SK-N-SH (cell line): ENCODE results near the gene AHR. TPM values are rescaled to one million over a fixed set of nuclear protein-coding genes. Genes with fewer than 3 reads are reported as not detected.

Experiments
- CTCF ChIA-PET: fragments of 300-600, 350-600 bp; formaldehyde crosslinking; extraction: SDS; loops from one replicate; lab custom pipeline; 2021; lab: Yijun Ruan, JAX
- POLR2A ChIA-PET: fragments of 350-600 bp; sonication (Branson Sonifier 250); formaldehyde crosslinking; extraction: SDS; loops from one replicate; lab custom pipeline; 2020; ENCODE audit warnings: antibody characterized with exemption, inconsistent platforms; lab: Yijun Ruan, JAX
- DNase-seq: peaks from one replicate; pipeline ENCODE4 v3.0.0; 2012
- H2AFZ ChIP-seq: fragments of 200-600 bp; sonication (generic); 2 replicates; pipeline ENCODE4 v1.8.1; 2016; ENCODE audit warnings: antibody characterized with exemption, mild to moderate bottlenecking, low read depth
- H3F3A ChIP-seq: fragments of 200-600 bp; sonication (generic); replicated peaks from 2 replicates; pipeline ENCODE3; 2016; ENCODE audit warnings: antibody characterized with exemption, mild to moderate bottlenecking; ENCODE audit not compliant: insufficient read depth
- H3K27ac ChIP-seq, 2 experiments: fragments of 200-500 bp in 1 of 2; fragments of 200-600 bp in 1 of 2; sonication (Bioruptor generic) in 1 of 2; sonication (generic), shearing (Covaris generic) in 1 of 2; 2 replicates each; pipeline versions ENCODE4 v1.5.1 to v1.6.1; 2014 to 2016; ENCODE audit warnings: low read depth in 2 of 2, inconsistent platforms in 1 of 2, low read length in 1 of 2, mild to moderate bottlenecking in 1 of 2, mixed read lengths in 1 of 2
- H3K27me3 ChIP-seq: fragments of 200-600 bp; sonication (generic), shearing (Covaris generic); 2 replicates; pipeline ENCODE4 v1.6.1; 2016; ENCODE audit warnings: mixed run types; ENCODE audit not compliant: insufficient read depth
- H3K36me3 ChIP-seq, 2 experiments: fragments of 200-500 bp in 1 of 2; fragments of 200-600 bp in 1 of 2; sonication (Bioruptor generic) in 1 of 2; sonication (generic) in 1 of 2; replicated peaks in 1 of 2; 2 replicates each; pipeline versions ENCODE3 to v1.5.1; 2014 to 2016; ENCODE audit warnings: low read length in 1 of 2, mild to moderate bottlenecking in 1 of 2; ENCODE audit not compliant: insufficient read depth in 2 of 2, control insufficient read depth in 1 of 2
- H3K4me1 ChIP-seq, 2 experiments: fragments of 200-500 bp in 1 of 2; fragments of 200-600 bp in 1 of 2; sonication (Bioruptor generic) in 1 of 2; sonication (generic), shearing (Covaris generic) in 1 of 2; 2 replicates each; pipeline versions ENCODE4 v1.5.1 to v1.6.1; 2014 to 2016; ENCODE audit warnings: low read depth in 1 of 2, low read length in 1 of 2, mixed run types in 1 of 2; ENCODE audit not compliant: insufficient read depth in 2 of 2, control insufficient read depth in 1 of 2
- H3K4me2 ChIP-seq: fragments of 200-600 bp; sonication (generic), shearing (Covaris generic); 2 replicates; pipeline ENCODE4 v1.6.1; 2017; ENCODE audit warnings: mixed run types
- H3K4me3 ChIP-seq, 2 experiments: fragments of 200-500 bp in 1 of 2; fragments of 200-600 bp in 1 of 2; sonication (Bioruptor generic) in 1 of 2; sonication (generic), shearing (Covaris generic) in 1 of 2; 2 replicates each; pipeline versions ENCODE4 v1.5.1 to v1.8.1; 2014 to 2016; ENCODE audit warnings: low read depth in 2 of 2, inconsistent platforms in 1 of 2, low read length in 1 of 2, mild to moderate bottlenecking in 1 of 2, mixed read lengths in 1 of 2, moderate library complexity in 1 of 2
- H3K79me2 ChIP-seq: fragments of 200-600 bp; sonication (generic); 2 replicates; pipeline ENCODE4 v1.8.1; 2017; ENCODE audit warnings: mild to moderate bottlenecking; ENCODE audit not compliant: insufficient read depth
- H3K9ac ChIP-seq: fragments of 200-600 bp; sonication (generic); 2 replicates; pipeline ENCODE4 v1.6.1; 2017; ENCODE audit warnings: mixed run types
- H3K9me2 ChIP-seq: fragments of 200-600 bp; sonication (generic); 2 replicates; pipeline ENCODE4 v1.6.1; 2017; ENCODE audit warnings: mixed run types
- H3K9me3 ChIP-seq: fragments of 200-600 bp; sonication (generic); 2 replicates; pipeline ENCODE4 v1.6.1; 2017; ENCODE audit warnings: mixed run types, mild to moderate bottlenecking, moderate library complexity
- H4K20me1 ChIP-seq: fragments of 200-600 bp; sonication (generic); 2 replicates; pipeline ENCODE4 v1.6.1; 2017; ENCODE audit warnings: mild to moderate bottlenecking, mixed run types; ENCODE audit not compliant: insufficient read depth
- CHD2 ChIP-seq: fragments of 150-350 bp; IDR thresholded peaks from 2 replicates; pipeline ENCODE4 v1.6.1; 2018; ENCODE audit warnings: low read length; ENCODE audit not compliant: partially characterized antibody
- FOSL2 ChIP-seq: IDR thresholded peaks from 2 replicates; pipeline ENCODE4 v1.4.0; 2012; ENCODE audit warnings: low read depth, mild to moderate bottlenecking, moderate library complexity, borderline replicate concordance
- FOXJ3 ChIP-seq: sonication (generic); formaldehyde crosslinking; IDR thresholded peaks from 2 replicates; pipeline ENCODE4 v1.5.1; 2020; ENCODE audit warnings: mild to moderate bottlenecking, missing genetic modification reagents
- GATA2 ChIP-seq: sonication (generic); formaldehyde crosslinking; IDR thresholded peaks from 2 replicates; pipeline ENCODE4 v1.5.0; 2020; ENCODE audit warnings: mild to moderate bottlenecking, missing genetic modification reagents
- IRF3 ChIP-seq: fragments of 150-350 bp; IDR thresholded peaks from 2 replicates; pipeline ENCODE4 v1.6.1; 2016; ENCODE audit warnings: mild to moderate bottlenecking, low read depth, low read length
- MXI1 ChIP-seq: IDR thresholded peaks from 2 replicates; pipeline ENCODE4 v1.6.1; 2012; ENCODE audit warnings: mild to moderate bottlenecking, low read depth, low read length, improper control_type of control experiment
- RAD21 ChIP-seq: IDR thresholded peaks from 2 replicates; pipeline ENCODE4 v1.6.1; 2012; ENCODE audit warnings: mild to moderate bottlenecking, low read length
- RXRA ChIP-seq: IDR thresholded peaks from 2 replicates; pipeline ENCODE4 v1.4.0; 2012; ENCODE audit warnings: low read depth, mild to moderate bottlenecking, borderline replicate concordance
- TAF1 ChIP-seq: IDR thresholded peaks from 2 replicates; pipeline ENCODE4 v1.6.1; 2012; ENCODE audit warnings: low read depth, mild to moderate bottlenecking, low read length, moderate library complexity, borderline replicate concordance
- WGBS: methylation state at CpG from one replicate; pipeline ENCODE4 v1.1.6; 2017; ENCODE audit warnings: low lambda C conversion rate; 5-methylcytosine and 5-hydroxymethylcytosine counted together
- polyA plus RNA-seq, 3 experiments: library from polyadenylated mRNA; depleted of rRNA; stranded (reverse); fragments of >200 nt; gene quantifications; 2 replicates each; pipeline ENCODE4 v1.2.3, GENCODE V29; 2012
- TF ChIP-seq, protein P1 (sequence below): fragments of 200-600 bp; sonication (generic); IDR thresholded peaks from 2 replicates; pipeline ENCODE4 v1.6.1; 2017; ENCODE audit warnings: antibody characterized with exemption, mild to moderate bottlenecking, moderate library complexity
- TF ChIP-seq, protein P2 (sequence below): IDR thresholded peaks from 2 replicates; pipeline ENCODE4 v1.4.0; 2012; ENCODE audit warnings: low read depth
- TF ChIP-seq, protein P3 (sequence below): IDR thresholded peaks from 2 replicates; pipeline ENCODE4 v1.4.0; 2012; ENCODE audit warnings: low read depth, borderline replicate concordance

The AHR gene
- polyA plus RNA-seq, 1 of the 3 experiments (the other 2 are of a cell fraction): not detected

DNA sequence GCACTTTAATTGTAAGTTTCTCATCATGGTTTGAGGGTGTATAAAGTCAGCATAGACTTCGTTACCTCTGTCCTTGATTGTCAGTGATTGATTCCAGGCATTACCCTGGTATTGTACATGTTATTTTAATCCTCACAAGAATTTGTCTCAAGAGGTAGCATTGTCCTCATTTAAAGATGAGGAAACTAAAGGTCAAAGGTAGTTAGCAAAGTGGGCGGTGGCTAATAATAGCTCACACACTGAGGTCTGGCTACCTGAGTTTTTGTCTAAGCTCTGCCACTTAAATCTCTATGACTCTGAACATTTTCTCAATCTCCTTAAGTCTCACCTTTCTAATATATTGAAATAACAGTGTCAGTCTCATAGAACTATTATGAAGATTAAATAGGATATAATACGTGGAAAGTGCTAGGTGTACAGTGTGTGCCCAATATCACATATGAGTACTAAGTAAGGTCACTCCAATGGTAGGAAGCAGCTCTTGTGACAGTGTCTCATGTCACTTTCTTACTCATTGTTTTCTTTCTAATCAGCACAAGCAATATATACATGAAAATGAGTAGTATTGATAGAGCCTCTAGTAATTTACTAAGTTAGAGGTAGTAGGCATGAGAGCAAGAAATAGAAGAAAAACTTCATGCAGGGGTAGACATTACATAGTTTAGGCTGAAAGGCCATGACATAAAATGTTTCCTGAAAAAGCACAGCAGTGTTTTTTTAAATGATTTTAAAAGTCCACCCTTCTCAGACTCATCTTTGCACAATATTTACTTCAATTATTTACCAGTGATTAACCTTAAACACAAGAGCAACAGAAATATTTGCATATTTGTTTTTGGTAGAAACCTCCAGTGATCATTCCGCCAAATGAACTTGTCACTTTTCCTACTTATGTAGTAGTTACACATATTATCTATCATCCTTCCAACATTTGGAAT is 21.0 kb downstream of the AHR start:
- Histone ChIP-seq H3K36me3 (no peaks in the 10 kb centered on the region), H3K4me3 (no peak overlapping the region), H3K27me3 (peaks cover 28% of the 10 kb centered on the region; the same call in 1 of the 2 replicates), H3F3A (no peaks in the 10 kb centered on the region), H3K9ac (no peak overlapping the region), H3K27ac (no peak overlapping the region), H3K4me1 (no peaks in the 10 kb centered on the region; a peak in 1 of 4 replicates), H3K9me3 (no peaks in the 10 kb centered on the region), H3K4me2 (no peak overlapping the region), H2AFZ (no peak overlapping the region), H3K79me2 (no peaks in the 10 kb centered on the region), H3K9me2 (no peaks in the 10 kb centered on the region), H4K20me1 (no peaks in the 10 kb centered on the region)
- DNase-seq: no peak
- ChIA-PET POLR2A (no interaction called here), CTCF (interaction anchor here (1.2 kb wide), 1 partner anchor 17 kb away, joined by 4 read pairs; no protein-coding TSS in a partner anchor)
- WGBS: 10% methylated on average over 4 of the region's 4 CpGs
- TF ChIP-seq GATA2 (CRISPR knock-in tag) (no peak), RAD21 (no peak), IRF3 (no peak), CHD2 (no peak), TAF1 (no peak), MXI1 (no peak), FOXJ3 (CRISPR knock-in tag) (no peak), FOSL2 (no peak), RXRA (no peak)
- TF ChIP-seq, protein P1, sequence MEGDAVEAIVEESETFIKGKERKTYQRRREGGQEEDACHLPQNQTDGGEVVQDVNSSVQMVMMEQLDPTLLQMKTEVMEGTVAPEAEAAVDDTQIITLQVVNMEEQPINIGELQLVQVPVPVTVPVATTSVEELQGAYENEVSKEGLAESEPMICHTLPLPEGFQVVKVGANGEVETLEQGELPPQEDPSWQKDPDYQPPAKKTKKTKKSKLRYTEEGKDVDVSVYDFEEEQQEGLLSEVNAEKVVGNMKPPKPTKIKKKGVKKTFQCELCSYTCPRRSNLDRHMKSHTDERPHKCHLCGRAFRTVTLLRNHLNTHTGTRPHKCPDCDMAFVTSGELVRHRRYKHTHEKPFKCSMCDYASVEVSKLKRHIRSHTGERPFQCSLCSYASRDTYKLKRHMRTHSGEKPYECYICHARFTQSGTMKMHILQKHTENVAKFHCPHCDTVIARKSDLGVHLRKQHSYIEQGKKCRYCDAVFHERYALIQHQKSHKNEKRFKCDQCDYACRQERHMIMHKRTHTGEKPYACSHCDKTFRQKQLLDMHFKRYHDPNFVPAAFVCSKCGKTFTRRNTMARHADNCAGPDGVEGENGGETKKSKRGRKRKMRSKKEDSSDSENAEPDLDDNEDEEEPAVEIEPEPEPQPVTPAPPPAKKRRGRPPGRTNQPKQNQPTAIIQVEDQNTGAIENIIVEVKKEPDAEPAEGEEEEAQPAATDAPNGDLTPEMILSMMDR: no peak
- TF ChIP-seq, protein P2, sequence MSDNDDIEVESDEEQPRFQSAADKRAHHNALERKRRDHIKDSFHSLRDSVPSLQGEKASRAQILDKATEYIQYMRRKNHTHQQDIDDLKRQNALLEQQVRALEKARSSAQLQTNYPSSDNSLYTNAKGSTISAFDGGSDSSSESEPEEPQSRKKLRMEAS: no peak
- TF ChIP-seq, protein P3, sequence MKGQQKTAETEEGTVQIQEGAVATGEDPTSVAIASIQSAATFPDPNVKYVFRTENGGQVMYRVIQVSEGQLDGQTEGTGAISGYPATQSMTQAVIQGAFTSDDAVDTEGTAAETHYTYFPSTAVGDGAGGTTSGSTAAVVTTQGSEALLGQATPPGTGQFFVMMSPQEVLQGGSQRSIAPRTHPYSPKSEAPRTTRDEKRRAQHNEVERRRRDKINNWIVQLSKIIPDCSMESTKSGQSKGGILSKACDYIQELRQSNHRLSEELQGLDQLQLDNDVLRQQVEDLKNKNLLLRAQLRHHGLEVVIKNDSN: no peak
